Panc1 (cell line): ENCODE data around the gene SMC4.

ENCODE experiments used
- POLR2AphosphoS5 ChIP-seq: IDR thresholded peaks from 2 replicates; pipeline ENCODE4 v1.6.1; 2012; ENCODE audit warnings: mild to moderate bottlenecking, low read depth, low read length, moderate library complexity
- REST ChIP-seq, 2 experiments: IDR thresholded peaks; 2 replicates each; pipeline ENCODE4 v1.6.1; 2011 to 2012; ENCODE audit warnings: low read depth in 2 of 2, control low read depth in 1 of 2, low read length in 1 of 2, mild to moderate bottlenecking in 1 of 2, moderate library complexity in 1 of 2; ENCODE audit not compliant: insufficient read depth in 1 of 2
- SIN3A ChIP-seq: IDR thresholded peaks from 2 replicates; pipeline ENCODE4 v1.6.1; 2012; ENCODE audit warnings: low read depth, mild to moderate bottlenecking, low read length, moderate library complexity, borderline replicate concordance; ENCODE audit not compliant: insufficient read depth
- TCF7L2 ChIP-seq: IDR thresholded peaks from 2 replicates; pipeline ENCODE4 v1.6.1; 2011; ENCODE audit warnings: mild to moderate bottlenecking, low read depth, low read length, inconsistent platforms
- TF ChIP-seq, protein P1 (sequence below): fragments of 450-650 bp; IDR thresholded peaks from 2 replicates; pipeline ENCODE4 v1.5.1; 2017; ENCODE audit warnings: mild to moderate bottlenecking

DNA sequence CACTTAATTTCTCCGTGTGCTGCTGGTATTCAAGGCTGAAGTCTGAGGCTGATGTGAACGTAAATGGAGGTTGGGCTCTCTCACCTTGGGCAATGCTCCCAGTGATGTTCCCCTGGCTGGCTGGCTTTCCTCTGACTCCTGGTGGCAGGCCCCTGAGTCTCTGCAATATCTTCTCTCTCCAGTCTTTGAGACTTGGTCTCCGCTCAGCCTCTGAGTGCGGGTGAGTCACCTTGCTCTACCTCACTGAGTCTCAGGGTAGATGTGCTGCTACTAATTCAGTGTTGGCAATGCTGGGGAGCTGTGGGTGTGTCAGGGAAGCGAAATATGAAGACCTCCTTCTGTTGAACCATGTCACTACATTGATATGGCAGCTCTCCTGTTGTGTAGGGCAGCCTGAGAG, 81.5 kb downstream of the SMC4 start:
- TF ChIP-seq, protein P1, sequence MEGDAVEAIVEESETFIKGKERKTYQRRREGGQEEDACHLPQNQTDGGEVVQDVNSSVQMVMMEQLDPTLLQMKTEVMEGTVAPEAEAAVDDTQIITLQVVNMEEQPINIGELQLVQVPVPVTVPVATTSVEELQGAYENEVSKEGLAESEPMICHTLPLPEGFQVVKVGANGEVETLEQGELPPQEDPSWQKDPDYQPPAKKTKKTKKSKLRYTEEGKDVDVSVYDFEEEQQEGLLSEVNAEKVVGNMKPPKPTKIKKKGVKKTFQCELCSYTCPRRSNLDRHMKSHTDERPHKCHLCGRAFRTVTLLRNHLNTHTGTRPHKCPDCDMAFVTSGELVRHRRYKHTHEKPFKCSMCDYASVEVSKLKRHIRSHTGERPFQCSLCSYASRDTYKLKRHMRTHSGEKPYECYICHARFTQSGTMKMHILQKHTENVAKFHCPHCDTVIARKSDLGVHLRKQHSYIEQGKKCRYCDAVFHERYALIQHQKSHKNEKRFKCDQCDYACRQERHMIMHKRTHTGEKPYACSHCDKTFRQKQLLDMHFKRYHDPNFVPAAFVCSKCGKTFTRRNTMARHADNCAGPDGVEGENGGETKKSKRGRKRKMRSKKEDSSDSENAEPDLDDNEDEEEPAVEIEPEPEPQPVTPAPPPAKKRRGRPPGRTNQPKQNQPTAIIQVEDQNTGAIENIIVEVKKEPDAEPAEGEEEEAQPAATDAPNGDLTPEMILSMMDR = no peak
- TF ChIP-seq POLR2AphosphoS5 (no peak), REST (IDR thresholded peaks at IDR 0.05; ENCODE audit: insufficient read depth in 1 of 2, low read depth in 2 of 2, low read length in 1 of 2) (no peak), SIN3A (no peak), TCF7L2 (no peak)
